ENCODE measurements around the gene KRCC1.

The KRCC1 gene

GRCh38 chr2:88070055-88070454 lies 14.5 kb upstream of the KRCC1 start:
- Histone ChIP-seq H3K27me3 (ENCODE audit: control insufficient read depth, insufficient read depth, low read length) (no peaks in the 10 kb centered on the region), H3K27ac (ENCODE audit: low read depth, low read length) (no peak overlapping the region), H3K4me1 (ENCODE audit: control insufficient read depth, insufficient read depth, low read length) (peaks cover 3% of the 10 kb centered on the region), H3K36me3 (ENCODE audit: control insufficient read depth, insufficient read depth, low read length) (no peaks in the 10 kb centered on the region), H3K9ac (ENCODE audit: low read length) (no peak overlapping the region), H3K4me3 (ENCODE audit: low read length) (no peak overlapping the region)

- peaks cover 3% of the 10 kb centered on the region for H3K4me1 ChIP-seq (ENCODE audit: control insufficient read depth, insufficient read depth, low read length)
- peak overlapping the region; percentile 68 for H3K27ac ChIP-seq (ENCODE audit: low read depth, low read length)
- H3K4me3 ChIP-seq (ENCODE audit: low read length), result peak overlapping the region; percentile 17
- no peaks in the 10 kb centered on the region for H3K36me3 ChIP-seq (ENCODE audit: control insufficient read depth, insufficient read depth, low read length)
- no peaks in the 10 kb centered on the region for H3K27me3 ChIP-seq (ENCODE audit: control insufficient read depth, insufficient read depth, low read length)
- H3K9ac ChIP-seq (ENCODE audit: low read length), result no peak overlapping the region
Observed at GRCh38 chr2:88069117-88069516, 13.5 kb upstream of the KRCC1 start.

- no peaks in the 10 kb centered on the region for H3K27me3 ChIP-seq (ENCODE audit: control insufficient read depth, insufficient read depth, low read length)
- H3K27ac ChIP-seq (ENCODE audit: low read depth, low read length), result peak overlapping the region; percentile 64
Observed at GRCh38 chr2:88068044-88068443, 12.5 kb upstream of the KRCC1 start.

GRCh38 chr2:88067598-88067997 lies 12.0 kb upstream of the KRCC1 start, which contains the start of gene SMYD1:
Gene SMYD1, plus strand, starts transcription at chr2:88067825. Its CDS starts 40 bp downstream, at chr2:88067865.
- H3K9ac ChIP-seq (ENCODE audit: low read length), result no peak within 1 kb of the TSS
- no peaks in the 10 kb centered on the region for H3K27me3 ChIP-seq (ENCODE audit: control insufficient read depth, insufficient read depth, low read length)
- H3K36me3 ChIP-seq (ENCODE audit: control insufficient read depth, insufficient read depth, low read length), result no peaks in the 10 kb centered on the region
- peak within 1 kb of the TSS; percentile 14 for H3K4me3 ChIP-seq (ENCODE audit: low read length)
- peak within 1 kb of the TSS; percentile 64 for H3K27ac ChIP-seq (ENCODE audit: low read depth, low read length)
- peaks cover 3% of the 10 kb centered on the region for H3K4me1 ChIP-seq (ENCODE audit: control insufficient read depth, insufficient read depth, low read length)

More at GRCh38 chr2:88068044-88068443, 12.5 kb upstream of the KRCC1 start:
- peak overlapping the region; percentile 14 for H3K4me3 ChIP-seq (ENCODE audit: low read length)
- H3K4me1 ChIP-seq (ENCODE audit: control insufficient read depth, insufficient read depth, low read length), result peaks cover 3% of the 10 kb centered on the region
- no peak overlapping the region for H3K9ac ChIP-seq (ENCODE audit: low read length)
- no peaks in the 10 kb centered on the region for H3K36me3 ChIP-seq (ENCODE audit: control insufficient read depth, insufficient read depth, low read length)

- Histone ChIP-seq H3K4me1 (ENCODE audit: control insufficient read depth, insufficient read depth, low read length) (peaks cover 3% of the 10 kb centered on the region), H3K36me3 (ENCODE audit: control insufficient read depth, insufficient read depth, low read length) (no peaks in the 10 kb centered on the region), H3K4me3 (ENCODE audit: low read length) (peak overlapping the region; percentile 14), H3K27me3 (ENCODE audit: control insufficient read depth, insufficient read depth, low read length) (no peaks in the 10 kb centered on the region), H3K27ac (ENCODE audit: low read depth, low read length) (peak overlapping the region; percentile 64), H3K9ac (ENCODE audit: low read length) (no peak overlapping the region)
Observed at GRCh38 chr2:88067189-88067588, 11.6 kb upstream of the KRCC1 start.

- Histone ChIP-seq H3K27me3 (ENCODE audit: control insufficient read depth, insufficient read depth, low read length) (no peaks in the 10 kb centered on the region), H3K27ac (ENCODE audit: low read depth, low read length) (no peak overlapping the region), H3K9ac (ENCODE audit: low read length) (no peak overlapping the region), H3K4me3 (ENCODE audit: low read length) (no peak overlapping the region), H3K4me1 (ENCODE audit: control insufficient read depth, insufficient read depth, low read length) (peaks cover 3% of the 10 kb centered on the region), H3K36me3 (ENCODE audit: control insufficient read depth, insufficient read depth, low read length) (no peaks in the 10 kb centered on the region)
Observed at GRCh38 chr2:88066543-88066942, 11.0 kb upstream of the KRCC1 start.

- H3K36me3 ChIP-seq (ENCODE audit: control insufficient read depth, insufficient read depth, low read length), result no peaks in the 10 kb centered on the region
- H3K4me3 ChIP-seq (ENCODE audit: low read length), result no peak overlapping the region
Observed at GRCh38 chr2:88061295-88061694, 5.7 kb upstream of the KRCC1 start.

GRCh38 chr2:88060907-88061275 lies 5.3 kb upstream of the KRCC1 start:
- no peak overlapping the region for H3K4me3 ChIP-seq (ENCODE audit: low read length)
- H3K9ac ChIP-seq (ENCODE audit: low read length), result no peak overlapping the region
- no peaks in the 10 kb centered on the region for H3K36me3 ChIP-seq (ENCODE audit: control insufficient read depth, insufficient read depth, low read length)
- H3K27me3 ChIP-seq (ENCODE audit: control insufficient read depth, insufficient read depth, low read length), result no peaks in the 10 kb centered on the region
- H3K27ac ChIP-seq (ENCODE audit: low read depth, low read length), result no peak overlapping the region
- peaks cover 4% of the 10 kb centered on the region for H3K4me1 ChIP-seq (ENCODE audit: control insufficient read depth, insufficient read depth, low read length)

More at GRCh38 chr2:88061295-88061694, 5.7 kb upstream of the KRCC1 start:
- Histone ChIP-seq H3K9ac (ENCODE audit: low read length) (no peak overlapping the region), H3K4me1 (ENCODE audit: control insufficient read depth, insufficient read depth, low read length) (no peaks in the 10 kb centered on the region), H3K27ac (ENCODE audit: low read depth, low read length) (no peak overlapping the region), H3K27me3 (ENCODE audit: control insufficient read depth, insufficient read depth, low read length) (no peaks in the 10 kb centered on the region)

- Histone ChIP-seq H3K27me3 (ENCODE audit: control insufficient read depth, insufficient read depth, low read length) (no peaks in the 10 kb centered on the region), H3K4me3 (ENCODE audit: low read length) (no peak overlapping the region), H3K27ac (ENCODE audit: low read depth, low read length) (no peak overlapping the region), H3K9ac (ENCODE audit: low read length) (no peak overlapping the region), H3K4me1 (ENCODE audit: control insufficient read depth, insufficient read depth, low read length) (peaks cover 4% of the 10 kb centered on the region), H3K36me3 (ENCODE audit: control insufficient read depth, insufficient read depth, low read length) (no peaks in the 10 kb centered on the region)
Observed at GRCh38 chr2:88059979-88060906, 4.7 kb upstream of the KRCC1 start.

- Histone ChIP-seq H3K27me3 (ENCODE audit: control insufficient read depth, insufficient read depth, low read length) (no peaks in the 10 kb centered on the region), H3K27ac (ENCODE audit: low read depth, low read length) (no peak overlapping the region), H3K4me1 (ENCODE audit: control insufficient read depth, insufficient read depth, low read length) (peaks cover 18% of the 10 kb centered on the region), H3K36me3 (ENCODE audit: control insufficient read depth, insufficient read depth, low read length) (no peaks in the 10 kb centered on the region), H3K9ac (ENCODE audit: low read length) (no peak overlapping the region), H3K4me3 (ENCODE audit: low read length) (no peak overlapping the region)
Observed at GRCh38 chr2:88058191-88058590, 2.6 kb upstream of the KRCC1 start.

GRCh38 chr2:88057437-88057844 lies 1.9 kb upstream of the KRCC1 start:
- Histone ChIP-seq H3K9ac (ENCODE audit: low read length) (no peak overlapping the region), H3K36me3 (ENCODE audit: control insufficient read depth, insufficient read depth, low read length) (no peaks in the 10 kb centered on the region), H3K27me3 (ENCODE audit: control insufficient read depth, insufficient read depth, low read length) (no peaks in the 10 kb centered on the region), H3K27ac (ENCODE audit: low read depth, low read length) (no peak overlapping the region), H3K4me1 (ENCODE audit: control insufficient read depth, insufficient read depth, low read length) (peaks cover 18% of the 10 kb centered on the region), H3K4me3 (ENCODE audit: low read length) (no peak overlapping the region)

- H3K27me3 ChIP-seq (ENCODE audit: control insufficient read depth, insufficient read depth, low read length), result no peaks in the 10 kb centered on the region
- no peaks in the 10 kb centered on the region for H3K36me3 ChIP-seq (ENCODE audit: control insufficient read depth, insufficient read depth, low read length)
- peak overlapping the region; percentile 91 for H3K4me3 ChIP-seq (ENCODE audit: low read length)
- H3K9ac ChIP-seq (ENCODE audit: low read length), result peak overlapping the region; percentile 91
- peaks cover 18% of the 10 kb centered on the region for H3K4me1 ChIP-seq (ENCODE audit: control insufficient read depth, insufficient read depth, low read length)
- H3K27ac ChIP-seq (ENCODE audit: low read depth, low read length), result peak overlapping the region; percentile 98
Observed at GRCh38 chr2:88054782-88055370, 707 bp downstream of the KRCC1 start.
